HFFc6 (cell line): ENCODE measurements around the gene DNM2. TPM values are rescaled to one million over a fixed set of nuclear protein-coding genes. Genes with fewer than 3 reads are reported as not detected.

Experiments
- DNase-seq: peaks from one replicate; pipeline ENCODE4 v3.0.0-alpha.2; 2018
- H3K27ac Mint-ChIP-seq: 2 replicates; pipeline ENCODE4 v1.8.0; 2020; ENCODE audit warnings: mild to moderate bottlenecking, mixed read lengths
- H3K27me3 Mint-ChIP-seq: 2 replicates; pipeline ENCODE4 v1.8.0; 2021; ENCODE audit warnings: mild to moderate bottlenecking, moderate library complexity, mixed read lengths; ENCODE audit not compliant: insufficient read depth
- H3K36me3 Mint-ChIP-seq: 2 replicates; pipeline ENCODE4 v1.8.0; 2021; ENCODE audit warnings: low read depth, mixed read lengths
- H3K4me1 Mint-ChIP-seq: 2 replicates; pipeline ENCODE4 v1.8.0; 2020; ENCODE audit warnings: low read depth, mixed read lengths
- H3K4me3 Mint-ChIP-seq: 2 replicates; pipeline ENCODE4 v1.8.0; 2020; ENCODE audit warnings: mild to moderate bottlenecking, moderate library complexity, mixed read lengths
- H3K9me3 Mint-ChIP-seq: 2 replicates; pipeline ENCODE4 v1.8.0; 2020; ENCODE audit warnings: mild to moderate bottlenecking, mixed read lengths
- total RNA-seq, 6 experiments: library from RNA; stranded (reverse); fragmentation: NEBNext Ultra II Directional; extraction: Animal tissue kit (Norgen Biotek cat#: 25700); gene quantifications; 2 replicates in 1 of 6; 3 replicates in 5 of 6; pipeline ENCODE4 v1.2.3, GENCODE V29; 2021
- TF ChIP-seq, protein P1 (sequence below): fragments of 200-600 bp; sonication (generic); IDR thresholded peaks from 2 replicates; pipeline ENCODE4 v1.5.0; 2021; ENCODE audit warnings: antibody characterized with exemption, mild to moderate bottlenecking

DNM2 gene
- total RNA-seq, 6 experiments from 2014 or later: 91.5 to 122 (median 99.5) TPM

DNA sequence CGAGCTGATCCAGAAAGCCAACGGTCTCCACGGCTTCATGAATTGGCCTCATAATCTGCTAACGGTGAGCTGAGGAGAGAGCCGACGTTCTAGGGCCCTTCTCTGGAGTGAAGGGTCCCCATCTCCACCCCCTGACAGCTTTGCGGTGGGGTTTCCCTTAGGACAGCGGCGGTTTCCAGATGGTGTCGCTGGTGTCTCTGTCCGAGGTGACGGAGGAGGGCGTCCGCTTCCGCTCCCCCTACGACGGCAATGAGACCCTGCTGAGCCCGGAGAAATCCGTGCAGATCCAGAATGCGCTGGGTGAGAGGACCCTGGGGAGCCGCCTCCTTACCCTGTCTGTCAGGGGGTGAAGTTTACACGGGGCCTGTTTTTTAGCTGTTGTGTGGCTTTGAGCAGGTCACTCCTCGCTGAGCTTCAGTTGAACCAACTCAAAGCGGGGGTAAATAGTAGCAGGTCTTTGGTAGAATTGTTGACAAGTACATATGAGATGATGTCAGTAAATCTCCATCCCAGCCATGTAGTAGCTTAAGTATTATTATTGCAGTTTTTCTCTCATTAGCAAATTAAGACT, 15.8 kb upstream of the DNM2 start:
- no peaks in the 10 kb centered on the region for H3K36me3 Mint-ChIP-seq
- H3K4me1 Mint-ChIP-seq: peaks cover 13% of the 10 kb centered on the region
- no peaks in the 10 kb centered on the region for H3K9me3 Mint-ChIP-seq
- TF ChIP-seq, protein P1, sequence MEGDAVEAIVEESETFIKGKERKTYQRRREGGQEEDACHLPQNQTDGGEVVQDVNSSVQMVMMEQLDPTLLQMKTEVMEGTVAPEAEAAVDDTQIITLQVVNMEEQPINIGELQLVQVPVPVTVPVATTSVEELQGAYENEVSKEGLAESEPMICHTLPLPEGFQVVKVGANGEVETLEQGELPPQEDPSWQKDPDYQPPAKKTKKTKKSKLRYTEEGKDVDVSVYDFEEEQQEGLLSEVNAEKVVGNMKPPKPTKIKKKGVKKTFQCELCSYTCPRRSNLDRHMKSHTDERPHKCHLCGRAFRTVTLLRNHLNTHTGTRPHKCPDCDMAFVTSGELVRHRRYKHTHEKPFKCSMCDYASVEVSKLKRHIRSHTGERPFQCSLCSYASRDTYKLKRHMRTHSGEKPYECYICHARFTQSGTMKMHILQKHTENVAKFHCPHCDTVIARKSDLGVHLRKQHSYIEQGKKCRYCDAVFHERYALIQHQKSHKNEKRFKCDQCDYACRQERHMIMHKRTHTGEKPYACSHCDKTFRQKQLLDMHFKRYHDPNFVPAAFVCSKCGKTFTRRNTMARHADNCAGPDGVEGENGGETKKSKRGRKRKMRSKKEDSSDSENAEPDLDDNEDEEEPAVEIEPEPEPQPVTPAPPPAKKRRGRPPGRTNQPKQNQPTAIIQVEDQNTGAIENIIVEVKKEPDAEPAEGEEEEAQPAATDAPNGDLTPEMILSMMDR: no peak; the same call in 1 of the 2 replicates
- peaks cover 2% of the 10 kb centered on the region for H3K27me3 Mint-ChIP-seq
- DNase-seq: no peak
- H3K4me3 Mint-ChIP-seq: peak overlapping the region; percentile 89
- peak overlapping the region; percentile 57 for H3K27ac Mint-ChIP-seq

DNA sequence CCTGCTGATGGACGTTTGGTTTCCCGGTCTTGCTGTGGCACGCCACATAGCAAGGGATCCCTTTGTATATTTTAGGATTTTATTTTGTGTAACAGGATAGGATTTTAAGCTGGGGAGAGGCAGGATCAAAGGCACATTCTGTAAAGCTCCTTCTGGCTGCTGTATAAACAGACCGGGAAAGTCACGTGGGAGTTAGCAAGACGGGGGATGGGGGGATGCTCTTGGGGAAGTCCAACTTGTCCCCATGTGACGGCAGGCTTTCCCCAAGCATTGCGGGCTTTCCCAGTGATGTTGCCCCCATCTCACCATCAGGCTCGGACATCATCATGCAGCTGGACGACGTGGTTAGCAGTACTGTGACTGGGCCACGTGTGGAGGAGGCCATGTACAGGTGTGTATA, 10.9 kb upstream of the DNM2 start:
- H3K4me1 Mint-ChIP-seq: peaks cover 5% of the 10 kb centered on the region

DNA sequence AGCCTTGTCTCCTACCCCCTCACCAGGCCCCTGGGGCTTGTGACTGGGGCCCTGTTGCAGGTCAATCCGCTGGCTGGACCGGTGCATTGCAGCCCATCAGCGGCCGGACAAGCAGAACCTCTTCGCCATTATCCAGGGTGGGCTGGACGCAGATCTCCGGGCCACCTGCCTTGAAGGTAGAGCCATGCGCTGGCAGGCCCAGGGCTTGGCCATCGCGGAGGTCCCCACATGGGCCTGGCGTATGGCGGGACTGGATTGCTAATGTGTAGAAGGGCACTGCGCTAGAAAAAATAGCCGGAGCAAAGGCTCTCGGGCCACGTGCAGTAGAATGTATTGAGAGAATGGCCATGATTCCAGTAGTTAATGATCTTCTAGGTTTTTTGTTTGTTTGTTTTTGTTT, 10.4 kb upstream of the DNM2 start:
- no peaks in the 10 kb centered on the region for H3K36me3 Mint-ChIP-seq
- TF ChIP-seq, protein P1: no peak
- peaks cover 2% of the 10 kb centered on the region; the same call in 1 of the 2 replicates for H3K27me3 Mint-ChIP-seq
- no peak for DNase-seq
- H3K27ac Mint-ChIP-seq: no peak overlapping the region
- H3K4me1 Mint-ChIP-seq: 0 out of 2 replicates have a peak, but pooled peaks cover under 1% of the 10 kb centered on the region
- H3K4me3 Mint-ChIP-seq: no peak overlapping the region
- no peaks in the 10 kb centered on the region for H3K9me3 Mint-ChIP-seq

More for the DNA sequence above, 10.9 kb upstream of the DNM2 start:
- no peak overlapping the region for H3K27ac Mint-ChIP-seq
- TF ChIP-seq, protein P1: no peak
- no peaks in the 10 kb centered on the region for H3K9me3 Mint-ChIP-seq
- DNase-seq: no peak
- H3K4me3 Mint-ChIP-seq: no peak overlapping the region
- no peaks in the 10 kb centered on the region for H3K36me3 Mint-ChIP-seq
- peaks cover 2% of the 10 kb centered on the region; the same call in 1 of the 2 replicates for H3K27me3 Mint-ChIP-seq

DNA sequence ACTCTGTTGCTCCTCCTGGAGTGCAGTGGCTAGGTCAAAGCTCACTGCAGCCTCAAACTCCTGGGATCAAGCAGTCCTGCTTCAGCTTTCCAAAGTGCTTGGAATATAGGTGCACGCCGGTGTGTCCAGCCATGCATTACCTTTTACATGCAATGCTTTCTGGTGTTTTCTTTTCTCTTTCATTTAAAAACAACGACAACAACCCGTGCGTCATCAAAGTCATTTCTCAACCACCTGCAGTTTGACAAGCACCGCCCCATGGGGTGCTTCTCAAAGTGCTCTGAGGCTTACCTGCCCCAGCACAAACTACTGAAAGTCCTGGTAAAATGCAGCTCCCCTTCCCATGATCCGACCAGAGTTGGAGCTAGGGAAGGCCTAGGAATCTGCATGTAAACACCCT, 9.6 kb upstream of the DNM2 start:
- H3K36me3 Mint-ChIP-seq: no peaks in the 10 kb centered on the region
- no peaks in the 10 kb centered on the region for H3K4me1 Mint-ChIP-seq
- H3K9me3 Mint-ChIP-seq: no peaks in the 10 kb centered on the region
- H3K4me3 Mint-ChIP-seq: no peak overlapping the region
- H3K27me3 Mint-ChIP-seq: peaks cover 2% of the 10 kb centered on the region; the same call in 1 of the 2 replicates
- H3K27ac Mint-ChIP-seq: no peak overlapping the region
- TF ChIP-seq, protein P1: no peak
- no peak for DNase-seq

DNA sequence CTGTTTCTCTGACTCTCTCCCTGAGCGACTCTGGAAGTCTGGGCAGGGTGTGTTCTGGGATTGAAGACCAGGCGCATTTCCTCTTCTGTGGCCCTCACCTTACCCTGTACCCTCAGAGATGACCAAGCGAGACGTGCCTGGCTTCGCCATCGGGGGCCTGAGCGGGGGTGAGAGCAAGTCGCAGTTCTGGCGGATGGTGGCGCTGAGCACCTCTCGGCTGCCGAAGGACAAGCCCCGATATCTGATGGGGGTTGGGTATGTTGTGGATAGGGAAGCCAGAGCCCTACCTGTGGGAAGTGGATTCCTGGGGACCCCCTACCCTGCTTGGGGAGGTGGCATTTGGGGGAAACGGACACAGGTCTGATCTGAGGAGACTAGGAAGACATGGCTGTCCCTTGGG, 5.8 kb upstream of the DNM2 start:
- H3K4me3 Mint-ChIP-seq: no peak overlapping the region
- TF ChIP-seq, protein P1: no peak
- no peaks in the 10 kb centered on the region; the same call in 1 of the 2 replicates for H3K36me3 Mint-ChIP-seq
- H3K27ac Mint-ChIP-seq: no peak overlapping the region
- no peaks in the 10 kb centered on the region for H3K9me3 Mint-ChIP-seq
- H3K27me3 Mint-ChIP-seq: no peaks in the 10 kb centered on the region
- peaks cover 3% of the 10 kb centered on the region for H3K4me1 Mint-ChIP-seq
- DNase-seq: no peak
